CD4-positive, alpha-beta T cell treated with Interleukin-17A for 4 hours (primary cell): Measurements from ENCODE around the gene ITGAL.
"Not testable (repeated sequence)": the region's sequence is repeated elsewhere in the genome, so short reads cannot be mapped to it uniquely, and the experiment has no call there.

ENCODE experiments used
- DNase-seq: peaks from one replicate; pipeline ENCODE4 v3.0.0-alpha.2; 2020; ENCODE audit warnings: mixed read lengths

ITGAL gene

DNA sequence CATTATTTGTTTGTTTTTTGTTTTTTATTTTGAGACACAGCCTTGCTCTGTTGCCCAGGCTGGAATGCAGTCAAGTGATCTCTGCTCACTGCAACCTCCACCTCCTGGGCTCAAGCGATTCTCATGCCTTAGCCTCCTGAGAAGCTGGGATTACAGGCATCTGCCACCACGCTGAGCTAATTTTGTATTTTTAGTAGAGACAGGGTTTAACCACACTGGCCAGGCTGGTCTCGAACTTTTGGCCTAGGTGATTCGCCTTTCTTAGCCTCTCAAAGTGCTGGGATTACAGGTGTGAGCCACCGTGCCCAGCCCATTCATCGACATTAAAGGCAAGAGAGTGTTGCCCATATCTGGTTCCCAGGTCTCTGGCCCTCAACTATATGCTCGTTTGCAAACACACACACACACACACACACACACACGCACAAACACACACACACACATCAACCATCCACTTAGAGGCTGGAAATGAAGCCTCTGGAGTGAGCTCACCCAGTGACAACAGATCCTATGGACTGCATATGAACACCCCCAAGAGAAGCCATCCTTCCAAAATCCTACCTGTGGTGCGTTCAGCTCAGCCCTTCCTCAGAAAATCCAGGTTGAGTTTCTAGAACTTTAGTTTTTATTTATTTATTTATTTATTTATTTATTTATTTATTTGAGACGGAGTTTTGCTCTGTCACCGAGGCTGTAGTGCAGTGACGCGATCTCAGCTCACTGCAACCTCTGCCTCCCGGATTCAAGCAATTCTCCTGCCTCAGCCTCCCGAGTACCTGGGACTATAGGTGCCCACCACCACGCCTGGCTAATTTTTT, 14.6 kb upstream of the ITGAL start:
- no peak for DNase-seq

GRCh38 chr16:30458561-30459394, 13.8 kb upstream of the ITGAL start:
- peak; percentile 90 for DNase-seq

DNA sequence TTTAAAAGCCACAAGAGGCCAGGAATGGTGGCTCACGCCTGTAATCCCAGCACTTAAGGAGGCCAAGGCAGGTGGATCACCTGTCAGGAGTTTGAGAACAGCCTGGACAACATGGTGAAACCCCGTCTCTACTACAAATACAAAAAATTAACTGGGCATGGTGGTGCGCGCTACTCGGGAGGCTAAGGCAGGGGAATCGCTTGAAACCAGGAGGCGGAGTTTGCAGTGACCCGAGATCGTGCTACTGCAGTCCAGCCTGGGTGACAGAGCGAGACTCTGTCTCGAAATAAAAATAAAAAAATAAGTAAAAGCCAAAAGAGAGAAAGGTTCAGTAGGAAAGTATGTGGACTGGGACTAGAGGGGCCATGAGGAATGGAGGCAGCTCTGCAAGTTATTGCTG, 13.1 kb upstream of the ITGAL start:
- no peak for DNase-seq

DNA sequence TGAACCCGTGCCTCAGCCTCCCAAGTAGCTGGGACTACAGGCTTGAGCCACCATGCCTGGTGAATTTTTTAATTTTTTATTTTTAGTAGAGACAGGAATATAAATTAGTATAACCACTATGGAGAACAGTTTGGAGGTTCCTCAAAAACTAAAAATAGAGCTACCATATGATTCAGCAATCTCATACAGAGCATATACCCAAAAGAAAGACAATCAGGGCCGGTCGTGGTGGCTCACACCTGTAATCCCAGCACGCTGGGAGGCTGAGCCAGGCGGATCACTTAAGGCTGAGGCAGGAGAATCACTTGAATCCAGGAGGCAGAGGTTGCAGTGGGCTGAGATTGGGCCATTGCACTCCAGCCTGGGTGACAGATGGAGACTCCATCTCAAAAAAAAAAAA, 11.1 kb upstream of the ITGAL start:
- DNase-seq = not testable (repeated sequence)

GRCh38 chr16:30464078-30464477, 8.5 kb upstream of the ITGAL start:
- no peak for DNase-seq

GRCh38 chr16:30470170-30470512, 2.4 kb upstream of the ITGAL start:
- no peak for DNase-seq

DNA sequence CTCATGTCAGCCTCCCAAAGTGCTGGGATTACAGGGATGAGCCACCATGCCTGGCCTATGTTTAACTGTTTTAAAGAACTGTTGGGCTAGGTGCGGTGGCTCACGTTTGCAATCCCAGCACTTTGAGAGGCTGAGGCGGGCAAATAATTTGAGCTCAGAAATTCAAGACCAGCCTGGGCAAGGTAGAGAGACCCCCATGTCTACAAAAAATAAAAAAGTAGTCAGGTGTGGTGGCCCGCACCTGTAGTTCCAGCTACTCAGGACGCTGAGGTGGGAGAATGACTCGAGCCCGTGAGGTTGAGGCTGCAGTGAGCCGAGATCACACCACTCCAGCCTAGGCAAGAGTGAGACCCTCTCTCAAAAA, 1.9 kb upstream of the ITGAL start:
- DNase-seq = no peak

- DNase-seq = peak; percentile 62
Measured at GRCh38 chr16:30473231-30474073, 910 bp downstream of the ITGAL start.

DNA sequence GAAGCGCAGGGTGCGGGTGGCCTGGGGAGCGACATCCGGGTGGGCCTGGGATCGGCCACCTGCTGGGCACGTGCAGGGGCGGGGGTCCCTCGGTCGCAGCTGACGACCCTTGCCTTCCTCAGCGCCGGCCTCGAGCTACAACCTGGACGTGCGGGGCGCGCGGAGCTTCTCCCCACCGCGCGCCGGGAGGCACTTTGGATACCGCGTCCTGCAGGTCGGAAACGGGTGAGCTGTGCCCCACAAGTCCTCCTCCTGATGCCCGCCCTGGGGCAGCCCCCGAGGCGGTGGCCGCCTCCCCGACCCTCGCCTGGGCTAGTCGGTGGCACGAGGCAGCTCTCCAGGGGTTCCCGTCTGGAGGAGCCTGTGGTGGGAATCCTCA, 1.5 kb downstream of the ITGAL start:
- DNase-seq = no peak

DNA sequence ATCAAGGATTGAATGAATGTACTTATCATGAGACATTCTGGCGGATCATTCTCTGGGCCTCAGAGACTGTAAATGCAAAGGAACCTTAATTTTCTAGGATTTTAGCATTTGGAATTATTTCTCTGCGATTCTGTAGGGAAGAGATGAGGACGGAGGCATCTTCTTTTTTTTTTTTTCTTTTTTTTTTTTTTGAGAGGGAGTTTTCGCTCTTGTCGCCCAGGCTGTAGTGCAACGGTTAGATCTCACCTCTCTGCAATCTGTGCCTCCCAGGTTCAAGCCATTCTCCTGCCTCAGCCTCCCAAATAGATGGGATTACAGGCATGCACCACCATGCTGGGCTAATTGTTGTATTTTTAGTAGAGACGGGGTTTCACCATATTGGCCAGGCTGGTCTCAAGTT, 2.1 kb downstream of the ITGAL start:
- DNase-seq = no peak

DNA sequence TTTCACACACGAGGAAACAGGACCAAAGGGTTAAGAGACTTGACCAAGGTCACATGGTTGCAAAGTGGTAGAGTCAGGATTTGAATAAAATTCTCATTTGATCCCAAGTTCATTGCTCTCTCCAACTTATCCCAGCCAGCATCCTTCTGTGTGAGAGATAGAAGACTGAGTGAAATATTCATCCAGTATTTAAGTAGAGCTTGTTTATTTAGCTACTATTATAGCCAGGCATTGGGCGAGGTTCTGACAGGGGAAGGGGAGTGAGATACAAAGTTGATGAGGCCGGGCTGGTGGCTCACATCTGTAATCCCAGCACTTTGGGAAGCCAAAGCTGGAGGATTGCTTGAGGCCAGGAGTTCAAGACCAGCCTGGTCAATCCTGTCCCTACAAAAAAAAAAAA, 4.4 kb downstream of the ITGAL start:
- no peak for DNase-seq

DNA sequence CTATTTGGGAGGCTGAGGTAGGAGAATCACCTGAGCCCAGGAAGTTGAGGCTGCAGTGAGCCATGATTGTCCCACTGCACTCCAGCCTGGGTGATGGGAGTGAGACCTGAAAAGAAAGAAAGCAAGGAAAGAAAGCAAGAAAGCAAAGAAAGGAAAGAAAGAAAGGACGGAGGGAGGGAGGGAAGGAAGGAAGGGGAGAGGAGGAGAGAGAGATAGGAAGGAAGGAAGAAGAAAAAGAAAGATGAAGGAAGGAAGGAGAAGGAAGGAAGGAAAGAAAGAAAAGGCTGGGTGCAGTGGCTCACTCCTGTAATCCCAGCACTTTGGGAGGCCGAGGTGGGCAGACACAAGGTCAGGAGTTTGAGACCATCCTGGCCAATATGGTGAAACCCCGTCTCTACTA, 5.2 kb downstream of the ITGAL start:
- DNase-seq = not testable (repeated sequence)

- no peak for DNase-seq
Measured at GRCh38 chr16:30478766-30479478, 6.4 kb downstream of the ITGAL start.

DNA sequence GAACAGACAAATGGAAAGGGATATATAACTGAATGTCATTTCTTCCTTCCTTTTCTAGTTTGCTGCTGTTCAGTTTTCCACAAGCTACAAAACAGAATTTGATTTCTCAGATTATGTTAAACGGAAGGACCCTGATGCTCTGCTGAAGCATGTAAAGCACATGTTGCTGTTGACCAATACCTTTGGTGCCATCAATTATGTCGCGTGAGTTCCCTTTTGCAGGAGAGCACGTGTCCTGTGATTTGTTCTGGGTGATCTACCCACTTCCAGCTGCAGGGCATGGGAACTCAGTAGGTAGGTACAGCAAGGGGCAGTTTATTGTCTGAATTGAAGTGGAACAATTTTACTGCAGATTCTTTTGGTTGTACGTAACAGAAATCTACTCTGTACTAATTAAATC, 8.8 kb downstream of the ITGAL start:
- no peak for DNase-seq

- DNase-seq = peak; percentile 20
Measured at GRCh38 chr16:30482366-30482765, 9.8 kb downstream of the ITGAL start.

- DNase-seq = no peak
Measured at GRCh38 chr16:30484887-30485286, 12.3 kb downstream of the ITGAL start.

GRCh38 chr16:30485818-30486436, 13.4 kb downstream of the ITGAL start:
- no peak for DNase-seq

- no peak for DNase-seq
Measured at GRCh38 chr16:30488764-30489605, 16.4 kb downstream of the ITGAL start.

DNA sequence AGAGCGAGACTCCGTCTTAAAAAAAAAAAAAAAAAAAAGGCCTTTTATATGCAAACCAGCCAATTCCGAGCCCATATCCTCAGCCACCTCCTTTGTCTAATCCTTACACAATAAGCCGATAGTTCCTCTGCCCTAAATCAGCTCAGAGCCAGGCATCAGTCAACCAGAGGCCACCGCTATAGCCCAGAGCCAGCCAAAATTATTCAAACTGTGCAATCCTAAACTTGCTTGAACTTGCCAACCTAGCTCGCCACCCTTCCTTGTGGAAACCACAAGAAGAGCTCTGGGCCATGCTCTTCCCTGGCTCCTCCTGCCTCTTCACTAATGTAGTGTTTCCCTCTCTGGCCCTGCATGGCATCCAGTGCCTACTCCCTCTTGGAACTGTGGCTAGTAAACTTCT, 17.7 kb downstream of the ITGAL start:
- no peak for DNase-seq

GRCh38 chr16:30491229-30491628, 18.7 kb downstream of the ITGAL start:
- DNase-seq = no peak

DNA sequence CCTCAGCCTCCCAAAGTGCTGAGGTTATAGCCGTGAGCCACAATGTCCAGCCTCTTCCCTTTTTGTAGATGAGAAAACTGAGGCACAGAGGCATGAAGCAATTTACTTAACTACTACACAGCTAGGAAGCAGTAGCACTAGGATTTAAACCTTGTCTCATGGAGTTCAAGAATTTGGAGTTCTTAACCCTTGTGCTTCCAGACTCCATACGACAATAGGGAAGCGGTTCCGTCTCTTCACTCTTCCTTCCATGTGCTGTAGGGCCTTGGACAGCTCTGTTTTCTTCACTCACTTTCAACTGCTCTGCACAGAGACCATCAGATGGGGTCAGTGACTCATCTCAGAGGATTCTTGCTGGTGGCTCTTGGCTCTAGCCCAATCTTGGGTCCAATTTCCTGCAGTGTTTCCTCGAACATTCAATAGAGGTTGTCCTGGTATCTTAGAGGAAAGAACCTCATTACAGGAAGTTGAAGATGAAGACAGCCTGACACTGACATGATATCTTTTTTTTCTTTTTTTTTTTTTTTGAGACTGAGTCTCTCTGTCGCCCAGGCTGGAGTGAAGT, 19.3 kb downstream of the ITGAL start:
- peak; percentile 65 for DNase-seq
